Activated naive CD8-positive, alpha-beta T cell treated with anti-CD3 and anti-CD28 coated beads, Interleukin-2, amount 50 U/mL, for 16 hours (primary cell): ENCODE measurements around the gene COL3A1.

ENCODE experiments used
- DNase-seq: peaks from one replicate; pipeline ENCODE4 v3.0.0-alpha.2; 2020; ENCODE audit warnings: low read depth, low spot score

COL3A1 gene

GRCh38 chr2:188974164-188974563 lies at the start of gene COL3A1:
Gene COL3A1 (plus strand): TSS chr2:188974373. CDS start chr2:188974490, 117 bp downstream.
- no peak for DNase-seq

- DNase-seq, result no peak
These were observed 45.5 kb upstream of the COL3A1 start for GRCh38 chr2:188928643-188929042.

- DNase-seq, result no peak
These were observed 42.8 kb upstream of the COL3A1 start for GRCh38 chr2:188931361-188931760.

DNA sequence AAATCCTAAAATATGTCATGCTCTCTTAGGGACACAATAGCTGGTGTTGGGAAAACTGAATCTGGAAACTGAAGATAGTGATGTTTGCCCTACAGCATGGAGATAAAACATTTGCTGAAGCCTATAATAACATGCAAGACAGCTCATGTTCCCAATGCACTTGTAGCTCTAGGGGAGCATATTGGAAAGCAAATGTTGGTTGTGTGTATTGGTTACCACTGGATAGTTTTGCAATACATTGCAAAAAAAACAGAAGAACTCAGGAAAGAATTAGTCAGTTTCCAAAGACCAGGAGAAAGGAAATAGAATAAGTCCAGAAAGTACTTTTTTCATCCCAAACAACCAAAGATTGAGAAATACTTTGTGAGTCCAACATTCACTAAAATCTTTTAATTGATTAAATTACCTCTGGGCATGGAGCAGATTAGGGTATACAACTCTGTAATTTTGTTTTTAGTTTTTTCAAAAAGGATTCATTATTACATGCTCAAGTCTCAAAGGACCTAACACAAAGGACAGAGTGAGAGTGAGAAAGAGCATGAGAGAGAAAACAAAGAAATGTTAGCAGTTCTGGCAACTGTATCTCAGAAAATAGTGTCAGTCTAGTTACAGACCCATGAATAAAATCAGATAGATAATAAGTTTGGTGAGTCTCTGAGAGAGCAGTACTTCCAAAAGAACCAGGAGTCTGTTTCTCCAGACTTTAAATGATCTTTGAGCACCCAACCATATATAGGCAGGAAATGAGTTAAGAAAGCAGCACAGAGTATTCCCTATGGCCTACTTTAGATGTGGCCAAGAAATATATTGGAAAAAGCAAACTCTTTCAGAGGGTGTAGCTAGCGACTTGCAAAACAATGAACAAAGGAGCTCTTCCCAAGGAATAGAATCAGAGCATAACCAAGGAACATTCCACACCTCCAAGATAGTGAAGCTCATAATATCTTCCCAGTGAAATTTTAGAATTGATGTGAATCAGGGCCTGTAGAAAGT lies 36.6 kb upstream of the COL3A1 start:
- DNase-seq, result no peak

- no peak for DNase-seq
These were observed 34.0 kb upstream of the COL3A1 start for GRCh38 chr2:188940171-188940570.

GRCh38 chr2:188944442-188944841 lies 29.7 kb upstream of the COL3A1 start:
- no peak for DNase-seq

- DNase-seq, result no peak
These were observed 24.9 kb upstream of the COL3A1 start for GRCh38 chr2:188949046-188949818.

GRCh38 chr2:188952901-188953300 lies 21.3 kb upstream of the COL3A1 start:
- no peak for DNase-seq

DNA sequence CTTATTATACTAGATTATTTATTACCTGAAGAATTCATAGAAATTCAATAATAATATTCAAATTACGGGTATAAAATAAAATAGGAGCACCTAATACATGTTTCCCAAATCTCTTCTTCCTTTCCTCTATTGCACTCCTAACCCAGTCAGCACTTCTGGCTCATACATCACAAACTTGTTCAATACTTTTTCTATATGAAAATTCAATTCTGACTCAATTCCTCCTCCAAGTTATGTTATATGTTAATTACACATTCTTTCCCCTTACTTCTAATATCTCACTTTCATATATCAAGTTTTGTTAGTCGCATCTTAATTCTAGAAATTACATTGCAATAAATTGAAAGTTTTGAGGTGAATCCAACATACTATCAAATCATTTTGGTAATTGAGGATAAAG lies 17.9 kb upstream of the COL3A1 start:
- DNase-seq, result no peak

- DNase-seq, result no peak
These were observed 17.2 kb upstream of the COL3A1 start for GRCh38 chr2:188956961-188957360.

- DNase-seq, result no peak
These were observed 16.5 kb upstream of the COL3A1 start for GRCh38 chr2:188957646-188958045.

- DNase-seq, result no peak
These were observed 10.4 kb upstream of the COL3A1 start for GRCh38 chr2:188963741-188964140.

DNA sequence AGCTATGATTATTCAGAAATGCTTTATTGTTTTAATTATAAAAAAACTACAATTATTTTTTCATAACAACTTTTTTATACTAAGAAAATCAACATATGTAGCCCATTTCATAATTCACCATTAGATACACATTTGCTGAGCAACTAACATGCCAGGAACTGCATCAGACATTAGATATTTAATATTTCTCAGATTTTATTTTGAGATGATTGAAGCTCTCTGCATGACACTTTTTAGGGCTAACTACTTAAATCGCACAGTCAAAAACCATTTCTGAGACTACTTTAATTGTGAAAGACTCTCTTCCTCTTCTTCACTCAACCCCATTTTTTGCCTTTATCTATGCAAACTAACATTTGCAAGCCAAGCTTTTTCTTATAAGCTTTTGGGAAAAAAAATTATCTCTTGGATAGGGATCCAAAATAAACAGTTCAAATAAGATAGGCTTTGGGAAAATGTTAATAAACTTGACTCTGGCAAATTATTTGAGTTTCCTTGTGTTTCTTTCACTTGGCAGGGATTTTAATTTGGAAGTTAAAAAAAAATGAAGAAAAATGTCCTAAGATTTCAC lies 9.1 kb upstream of the COL3A1 start:
- DNase-seq, result no peak

GRCh38 chr2:188965563-188965962 lies 8.6 kb upstream of the COL3A1 start:
- no peak for DNase-seq

GRCh38 chr2:188966079-188966571 lies 8.0 kb upstream of the COL3A1 start:
- DNase-seq, result no peak

DNA sequence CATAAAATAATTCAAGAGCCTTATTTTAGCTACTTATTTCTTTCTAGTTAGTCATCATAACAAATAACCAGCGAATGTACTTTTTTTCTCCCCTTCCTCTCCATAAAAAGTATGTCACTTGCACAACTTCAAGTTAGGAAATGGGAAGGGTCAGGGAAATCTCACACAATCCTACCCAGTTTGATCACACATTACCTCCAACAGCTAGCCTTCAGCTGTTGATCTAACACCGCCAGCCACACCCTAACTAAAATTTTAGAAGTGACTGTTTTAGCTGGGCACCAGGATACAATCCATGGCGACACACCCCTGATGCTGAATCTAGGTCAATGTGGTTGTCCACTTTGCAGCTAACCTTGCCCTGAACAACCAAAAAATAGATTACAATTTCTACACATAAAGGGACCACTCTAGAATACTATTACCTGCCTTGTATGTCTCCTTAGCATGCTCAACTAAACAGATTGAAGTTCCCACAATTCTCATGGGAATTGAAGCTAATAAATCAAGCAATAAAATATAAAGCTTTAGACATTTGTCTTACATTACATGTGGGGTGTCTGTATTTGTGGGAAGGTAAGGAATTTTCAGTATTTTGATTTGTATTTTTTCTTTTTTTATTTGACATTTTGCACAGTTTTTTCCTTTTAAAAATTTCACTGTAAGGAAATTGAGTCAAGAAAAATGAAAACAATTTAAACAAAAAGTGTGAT lies 7.3 kb upstream of the COL3A1 start:
- no peak for DNase-seq

GRCh38 chr2:188969236-188969635 lies 4.9 kb upstream of the COL3A1 start:
- no peak for DNase-seq

GRCh38 chr2:188969651-188970050 lies 4.5 kb upstream of the COL3A1 start:
- DNase-seq, result no peak

GRCh38 chr2:188970211-188970610 lies 4.0 kb upstream of the COL3A1 start:
- DNase-seq, result no peak

DNA sequence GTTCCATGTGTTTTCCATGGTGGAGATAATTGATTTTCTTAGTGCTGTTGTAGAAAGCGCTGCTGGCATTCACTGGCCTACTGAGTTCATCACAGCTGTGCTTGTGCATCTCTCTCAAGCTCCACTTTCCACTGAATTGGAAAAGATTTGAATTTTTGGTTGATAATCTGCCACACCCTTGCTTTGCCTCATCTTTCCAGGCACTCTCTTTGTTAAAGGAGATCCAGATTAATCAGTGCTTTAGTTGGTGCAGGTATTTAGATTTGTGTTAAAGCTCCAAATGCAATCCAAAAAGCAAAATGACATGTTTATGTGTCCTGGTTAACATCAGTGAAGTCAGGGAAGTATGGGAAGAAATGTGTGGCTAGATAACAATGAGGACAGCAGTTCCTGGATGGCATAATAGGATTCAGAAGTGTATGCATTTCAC lies 2.7 kb upstream of the COL3A1 start:
- DNase-seq, result no peak

- no peak for DNase-seq
These were observed 532 bp upstream of the COL3A1 start for GRCh38 chr2:188973641-188974040.
